Measurements from ENCODE around the gene FANCE.

The FANCE gene, protein sequence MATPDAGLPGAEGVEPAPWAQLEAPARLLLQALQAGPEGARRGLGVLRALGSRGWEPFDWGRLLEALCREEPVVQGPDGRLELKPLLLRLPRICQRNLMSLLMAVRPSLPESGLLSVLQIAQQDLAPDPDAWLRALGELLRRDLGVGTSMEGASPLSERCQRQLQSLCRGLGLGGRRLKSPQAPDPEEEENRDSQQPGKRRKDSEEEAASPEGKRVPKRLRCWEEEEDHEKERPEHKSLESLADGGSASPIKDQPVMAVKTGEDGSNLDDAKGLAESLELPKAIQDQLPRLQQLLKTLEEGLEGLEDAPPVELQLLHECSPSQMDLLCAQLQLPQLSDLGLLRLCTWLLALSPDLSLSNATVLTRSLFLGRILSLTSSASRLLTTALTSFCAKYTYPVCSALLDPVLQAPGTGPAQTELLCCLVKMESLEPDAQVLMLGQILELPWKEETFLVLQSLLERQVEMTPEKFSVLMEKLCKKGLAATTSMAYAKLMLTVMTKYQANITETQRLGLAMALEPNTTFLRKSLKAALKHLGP

DNA sequence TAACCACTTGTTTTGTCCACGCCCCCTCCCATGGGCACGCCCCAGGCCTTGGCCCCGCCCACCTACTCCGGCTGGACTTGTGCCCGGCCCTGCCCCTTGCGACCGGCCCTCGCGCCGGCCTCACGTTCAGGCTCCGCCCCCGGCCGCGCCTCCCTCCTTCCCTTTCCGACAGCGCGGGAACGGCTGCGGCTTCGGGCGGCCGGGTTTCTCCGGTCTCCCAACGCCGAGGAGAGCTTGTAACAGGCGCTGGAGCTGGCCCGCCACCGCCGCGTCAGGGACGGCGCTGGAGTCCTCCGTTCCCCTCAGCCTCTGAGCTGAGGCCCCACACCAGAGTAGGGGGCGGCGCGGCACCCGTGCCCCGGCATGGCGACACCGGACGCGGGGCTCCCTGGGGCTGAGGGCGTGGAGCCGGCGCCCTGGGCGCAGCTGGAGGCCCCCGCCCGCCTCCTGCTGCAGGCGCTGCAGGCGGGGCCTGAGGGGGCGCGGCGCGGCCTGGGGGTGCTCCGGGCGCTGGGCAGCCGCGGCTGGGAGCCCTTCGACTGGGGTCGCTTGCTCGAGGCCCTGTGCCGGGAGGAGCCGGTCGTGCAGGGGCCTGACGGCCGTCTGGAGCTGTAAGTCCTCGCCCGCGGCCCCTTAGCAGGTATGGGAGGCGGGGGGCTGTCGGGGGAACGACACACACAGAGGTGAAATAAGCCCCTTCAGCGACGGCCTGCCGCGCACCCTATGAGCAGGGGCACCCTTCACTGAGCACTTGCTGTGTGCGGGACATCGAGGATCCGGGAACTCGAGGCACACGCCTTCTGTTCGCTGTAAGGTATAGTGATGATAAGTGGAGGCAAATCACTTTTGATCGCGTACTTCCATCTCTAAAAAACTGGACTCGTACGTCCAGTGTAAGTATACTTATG lies at the start of gene FANCE:
TSS of gene FANCE (plus strand) at position 156 of the 908 bp plus-strand sequence. CDS start at position 364, 208 bp downstream.
- peak; percentile 88 for DNase-seq

DNA sequence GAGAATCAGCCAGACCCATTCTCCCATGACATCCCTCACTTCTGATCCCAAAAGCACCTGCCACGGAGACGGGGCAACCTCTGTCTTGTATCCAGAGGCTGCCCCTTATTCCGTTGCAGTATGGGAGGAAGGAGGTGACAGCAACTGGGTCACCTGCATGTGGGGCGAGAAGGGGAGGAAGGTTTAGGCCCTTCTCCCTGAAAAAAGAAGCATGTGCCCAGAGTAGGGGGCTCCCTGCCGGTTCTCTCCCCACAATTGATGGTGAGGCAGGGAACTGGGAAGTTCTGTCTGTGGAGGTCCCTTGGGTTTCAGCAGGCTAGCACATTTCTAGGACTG lies 49.3 kb upstream of the FANCE start:
- no peak for DNase-seq

DNA sequence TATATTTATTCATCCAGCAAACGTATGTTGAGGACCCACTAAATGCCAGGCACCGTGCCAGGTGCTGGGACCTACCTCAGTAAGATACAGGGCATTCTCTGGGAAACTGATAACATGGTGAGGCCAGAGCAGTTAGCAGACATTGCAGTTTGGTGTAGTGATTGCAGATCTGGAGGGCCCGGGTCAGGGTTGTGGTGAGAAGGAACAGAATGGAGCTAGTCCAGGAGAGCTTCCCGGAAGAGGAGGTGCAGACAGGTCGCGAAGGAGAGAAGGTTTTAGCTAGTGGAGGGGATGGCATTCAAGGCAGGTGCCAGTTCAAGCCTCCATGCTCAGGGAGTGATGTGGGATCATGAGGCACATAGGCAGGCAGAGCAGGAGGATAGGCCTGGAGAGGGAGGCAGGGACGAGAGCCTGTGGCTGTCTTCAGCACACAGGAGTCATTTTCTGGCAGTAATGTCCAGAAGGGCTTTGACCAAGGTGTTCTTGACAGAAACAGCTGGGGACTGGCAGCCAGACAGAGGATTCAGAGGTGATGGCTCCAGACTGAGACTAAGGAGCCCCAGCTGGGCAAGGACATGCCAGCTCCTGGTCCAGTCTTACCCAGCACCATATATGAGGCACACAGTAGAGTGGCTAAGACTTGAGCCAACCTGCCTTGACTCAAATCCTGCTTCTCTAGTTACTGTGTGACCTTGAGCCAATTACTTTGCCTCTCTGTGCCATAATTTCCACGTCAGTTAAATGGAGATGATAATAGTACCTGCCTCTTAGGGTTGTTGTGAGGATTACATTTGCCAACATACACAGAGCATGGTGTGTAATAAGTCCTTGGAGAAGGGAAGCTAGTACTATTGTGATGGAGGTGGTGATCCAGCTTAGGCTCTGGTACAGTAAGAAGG lies 48.3 kb upstream of the FANCE start:
- DNase-seq, result no peak

DNA sequence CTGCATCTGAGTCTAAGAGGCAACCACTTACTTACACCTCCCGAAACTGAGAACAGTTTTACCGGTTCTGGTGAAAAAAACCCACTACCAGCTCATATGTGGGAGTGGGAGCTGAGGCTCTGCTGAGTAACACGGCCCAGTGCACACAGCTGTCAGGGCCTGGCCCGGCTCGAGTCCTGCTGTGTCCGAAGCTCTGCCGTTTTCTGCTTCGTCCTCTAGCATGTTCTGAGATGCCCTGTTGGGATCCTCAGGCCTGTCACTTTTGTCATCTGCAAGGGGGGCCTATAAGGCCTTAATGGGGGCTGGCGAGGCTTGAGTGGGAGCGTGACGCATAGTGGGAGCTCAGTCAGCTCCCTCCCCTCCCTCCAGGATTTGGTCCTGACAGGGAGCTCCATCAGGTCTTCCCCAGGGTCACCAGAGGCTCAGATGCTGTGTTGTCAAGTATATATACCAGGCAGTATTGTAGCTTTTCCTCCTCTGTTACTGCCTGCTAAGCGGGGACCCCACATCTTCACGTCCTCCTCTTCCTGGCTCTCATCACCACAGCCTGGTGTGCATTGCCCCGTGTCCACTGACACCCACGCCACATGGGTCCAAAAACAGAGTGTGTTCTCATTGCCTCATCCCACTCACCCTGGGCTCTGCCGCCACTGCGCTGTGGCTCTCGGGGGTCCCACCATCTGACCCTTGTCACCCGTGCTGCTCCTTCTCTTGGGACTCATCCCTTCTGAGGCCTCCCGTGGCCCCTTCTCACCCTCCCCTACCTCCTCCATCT lies 45.2 kb upstream of the FANCE start:
- DNase-seq, result no peak

DNA sequence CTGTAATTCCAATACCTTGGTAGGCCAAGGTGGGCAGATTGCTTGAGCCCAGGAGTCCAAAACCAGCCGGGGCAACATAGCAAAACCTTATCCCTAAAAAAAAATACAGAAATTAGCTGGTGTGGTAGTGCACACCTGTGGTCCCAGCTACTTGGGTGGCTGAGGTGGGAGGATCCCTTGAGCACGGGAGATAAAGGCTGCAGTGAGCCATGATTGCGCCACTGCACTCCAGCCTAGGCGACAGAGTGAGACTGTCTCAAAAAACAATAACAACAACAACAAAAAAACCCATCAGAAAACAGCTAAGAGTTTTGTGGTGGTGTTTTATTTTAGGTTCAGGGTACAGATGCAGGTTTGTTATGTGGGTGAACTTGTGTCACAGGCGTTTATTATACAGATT lies 42.9 kb upstream of the FANCE start:
- no peak for DNase-seq

DNA sequence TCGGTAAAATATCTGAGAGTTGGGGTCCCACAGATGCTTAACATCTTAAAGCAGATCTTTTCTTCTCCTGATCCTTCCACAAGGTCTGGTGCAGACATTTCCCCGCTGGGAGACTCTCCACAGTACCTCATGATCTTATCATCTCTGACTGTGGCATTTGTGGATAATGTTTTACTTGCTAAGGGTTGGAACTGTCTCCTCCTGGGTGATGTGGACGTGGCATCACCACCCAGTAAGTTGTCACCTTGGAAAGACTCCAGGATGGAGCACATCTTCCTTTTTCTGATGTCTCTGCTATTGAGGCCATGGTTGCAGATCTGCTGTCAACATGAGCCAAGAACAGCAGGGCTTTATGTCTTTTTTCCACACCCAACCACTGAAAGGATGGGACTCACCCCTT lies 42.0 kb upstream of the FANCE start:
- DNase-seq, result no peak

DNA sequence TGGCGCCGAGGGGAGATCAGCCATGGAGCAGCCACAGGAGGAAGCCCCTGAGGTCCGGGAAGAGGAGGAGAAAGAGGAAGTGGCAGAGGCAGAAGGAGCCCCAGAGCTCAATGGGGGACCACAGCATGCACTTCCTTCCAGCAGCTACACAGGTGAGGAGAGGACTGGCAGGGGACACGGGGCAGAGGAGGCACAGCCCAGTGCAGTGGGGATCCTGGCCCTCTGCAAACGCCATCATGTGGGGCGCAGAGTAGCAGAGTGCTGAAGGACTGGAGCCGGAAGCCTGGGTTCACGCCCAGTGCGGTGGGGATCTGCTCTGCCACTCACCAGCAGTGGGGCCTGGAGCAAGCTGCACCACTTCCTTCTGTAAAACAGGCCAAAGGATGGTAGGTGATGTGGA lies 41.1 kb upstream of the FANCE start:
- no peak for DNase-seq

DNA sequence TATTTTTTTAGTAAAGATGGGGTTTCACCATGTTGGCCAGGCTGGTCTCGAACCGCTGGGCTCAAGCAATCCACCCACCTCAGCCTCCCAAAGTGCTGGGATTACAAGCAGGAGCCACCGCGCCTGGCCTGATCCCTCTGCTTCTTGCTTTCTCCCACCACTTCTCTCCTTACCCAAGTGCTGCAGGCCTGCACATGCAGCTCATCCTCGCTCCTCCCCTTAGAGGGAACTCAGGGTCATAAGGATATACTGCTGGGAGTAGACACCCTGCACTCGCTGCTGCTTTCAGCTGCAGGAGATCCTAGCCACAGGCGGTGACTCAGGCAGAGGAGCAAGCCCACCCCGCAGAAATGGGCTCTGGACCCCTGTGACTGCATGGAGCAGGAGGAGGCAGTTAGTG lies 40.0 kb upstream of the FANCE start:
- no peak for DNase-seq

DNA sequence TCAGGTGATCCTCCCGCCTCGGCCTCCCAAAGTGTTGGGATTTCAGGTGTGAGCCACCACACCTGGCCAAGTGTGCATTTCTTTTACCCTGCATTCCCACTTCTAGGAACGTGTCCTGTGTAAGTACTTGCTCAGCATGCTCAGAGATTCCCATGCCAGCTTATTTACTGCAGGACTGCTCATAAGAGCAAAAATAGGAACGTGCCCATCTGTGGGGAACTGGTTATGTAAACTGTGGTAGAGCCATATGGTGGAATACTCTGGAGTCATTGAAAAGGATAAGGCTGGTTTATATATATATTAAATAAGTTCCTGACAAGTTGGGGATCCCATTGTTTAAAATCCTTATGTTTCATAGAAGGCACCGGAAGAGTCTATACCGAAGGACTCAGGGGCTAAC lies 38.2 kb upstream of the FANCE start:
- no peak for DNase-seq

DNA sequence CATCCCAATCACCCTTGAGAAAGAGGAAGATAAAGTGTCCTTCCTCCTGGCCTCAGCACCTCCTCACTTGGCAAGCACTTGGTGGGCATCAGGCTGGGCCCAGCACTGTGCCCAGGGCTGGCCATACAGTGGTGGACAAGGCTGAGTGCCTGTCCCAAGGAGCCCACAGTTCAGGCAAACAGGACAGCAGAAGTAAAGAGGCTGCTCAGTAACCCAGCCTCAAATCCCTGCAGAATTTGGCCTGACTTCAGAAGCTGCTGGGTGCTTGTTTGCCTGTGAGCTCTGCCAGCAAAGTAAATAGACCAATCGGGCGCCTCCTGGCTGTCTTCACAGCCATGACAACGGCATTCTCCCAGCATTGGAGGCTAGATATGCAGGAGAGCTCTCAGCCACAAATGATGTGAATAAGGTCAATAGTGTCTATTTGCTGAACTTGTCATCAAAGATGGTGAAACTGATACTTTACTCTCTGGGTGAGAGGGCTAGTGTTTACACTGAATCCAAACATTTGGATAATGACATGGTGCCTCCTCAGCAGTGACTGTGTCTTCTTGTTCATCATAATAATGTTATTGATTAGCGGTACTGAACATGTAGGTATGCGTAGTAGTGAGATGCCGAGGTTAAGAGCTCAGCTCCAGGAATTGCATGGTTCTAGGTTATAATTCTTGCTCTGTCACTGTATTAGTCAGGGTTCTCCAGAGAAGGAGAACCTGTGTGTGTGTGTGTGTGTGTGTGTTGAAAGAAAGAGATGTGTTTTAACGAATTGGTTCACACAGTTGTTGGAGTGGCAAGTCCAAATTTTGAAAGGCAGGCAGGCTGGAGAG lies 36.9 kb upstream of the FANCE start:
- peak; percentile 82 for DNase-seq

DNA sequence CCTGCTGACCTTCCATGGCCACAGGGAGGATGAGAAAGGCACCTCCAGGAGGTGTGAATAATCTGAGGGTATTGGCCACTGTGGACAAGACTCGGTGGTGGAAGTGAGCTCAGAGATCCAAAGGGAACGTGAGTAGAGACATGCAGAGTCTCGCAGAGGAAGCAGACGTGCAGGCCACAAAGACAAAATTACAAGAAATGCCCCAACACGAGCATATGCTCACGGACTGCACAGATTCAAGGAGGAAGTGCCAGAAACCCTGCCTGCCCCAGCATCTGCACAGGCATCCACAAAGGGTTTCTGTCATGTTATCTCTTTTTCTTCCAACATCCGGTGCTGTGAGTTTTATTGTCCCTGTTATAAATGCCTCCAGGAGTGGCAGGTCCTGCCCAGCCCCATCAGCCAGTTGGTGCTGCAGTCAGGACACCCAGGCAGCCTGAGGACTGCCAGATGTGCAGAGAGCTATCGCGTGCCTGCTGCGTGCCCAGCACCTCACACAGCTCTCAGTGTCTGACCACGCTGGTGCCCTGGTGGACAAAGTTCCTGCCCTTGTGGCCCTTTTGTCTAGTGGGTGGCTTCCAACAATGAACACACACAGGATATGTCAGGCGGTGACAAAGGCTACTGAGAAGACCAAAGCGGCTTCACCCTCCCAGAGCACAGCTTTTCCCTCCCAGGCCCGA lies 34.0 kb upstream of the FANCE start:
- DNase-seq, result no peak

DNA sequence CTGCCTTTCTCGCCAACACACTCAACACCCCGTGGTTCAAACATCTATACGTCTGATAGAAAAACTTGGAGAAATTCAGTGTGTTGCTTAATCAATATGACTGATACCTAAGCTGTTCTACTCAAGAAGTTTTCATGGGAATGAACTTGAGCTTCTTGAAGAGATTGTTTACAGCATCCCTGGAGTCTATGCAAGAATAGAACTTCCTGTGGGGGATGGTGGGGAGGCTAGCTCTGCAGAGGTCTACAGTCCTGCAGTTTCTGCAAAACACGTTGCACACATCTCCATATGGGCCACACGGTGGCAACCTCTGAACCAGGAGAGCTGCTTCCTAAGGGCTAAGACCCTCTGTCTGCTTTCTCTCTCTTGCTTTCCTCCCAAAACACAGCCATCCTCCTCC lies 32.7 kb upstream of the FANCE start:
- peak; percentile 77 for DNase-seq

DNA sequence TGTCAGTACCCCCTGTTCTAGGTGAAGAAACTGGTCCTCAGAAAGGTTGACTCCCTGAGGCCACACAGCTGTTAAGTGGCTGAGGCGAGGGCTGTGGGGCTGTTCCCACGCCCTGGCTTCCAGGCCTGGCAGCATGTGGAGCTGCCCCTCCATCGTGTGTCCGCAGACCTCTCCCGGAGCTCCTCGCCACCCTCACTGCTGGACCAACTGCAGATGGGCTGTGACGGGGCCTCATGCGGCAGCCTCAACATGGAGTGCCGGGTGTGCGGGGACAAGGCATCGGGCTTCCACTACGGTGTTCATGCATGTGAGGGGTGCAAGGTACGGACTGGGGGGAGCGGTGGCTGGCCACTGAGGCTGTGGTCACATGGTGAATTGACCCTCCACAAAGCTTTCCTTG lies 32.2 kb upstream of the FANCE start:
- DNase-seq, result no peak

DNA sequence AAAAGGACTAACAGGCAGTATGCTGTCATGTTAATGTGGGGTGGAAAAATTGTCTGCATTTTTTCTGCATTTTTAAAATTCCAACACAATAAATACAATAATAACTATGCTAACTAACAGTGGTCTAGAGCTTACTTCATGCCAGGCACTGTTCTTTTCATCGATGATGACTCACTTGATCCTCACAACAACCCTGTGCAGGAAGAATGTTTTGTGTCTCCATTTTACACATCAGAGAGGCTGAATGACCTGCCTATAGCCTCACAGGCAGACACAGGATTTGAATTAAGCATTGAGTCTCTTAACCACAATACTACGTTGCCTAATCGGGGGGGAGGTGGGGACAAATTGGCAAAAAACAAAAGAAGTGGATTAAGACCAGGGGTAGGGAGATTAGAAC lies 26.9 kb upstream of the FANCE start:
- DNase-seq, result peak; percentile 96

DNA sequence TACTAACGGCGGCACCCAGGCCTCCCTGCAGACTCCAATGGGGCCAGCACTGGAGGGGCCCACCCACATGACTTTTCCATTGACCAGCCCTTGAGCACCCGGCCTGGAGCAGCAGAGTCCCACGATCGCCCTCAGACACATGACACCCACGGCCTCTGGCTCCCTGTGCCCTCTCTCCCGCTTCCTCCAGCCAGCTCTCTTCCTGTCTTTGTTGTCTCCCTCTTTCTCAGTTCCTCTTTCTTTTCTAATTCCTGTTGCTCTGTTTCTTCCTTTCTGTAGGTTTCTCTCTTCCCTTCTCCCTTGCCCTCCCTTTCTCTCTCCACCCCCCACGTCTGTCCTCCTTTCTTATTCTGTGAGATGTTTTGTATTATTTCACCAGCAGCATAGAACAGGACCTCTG lies 26.1 kb upstream of the FANCE start:
- no peak for DNase-seq

DNA sequence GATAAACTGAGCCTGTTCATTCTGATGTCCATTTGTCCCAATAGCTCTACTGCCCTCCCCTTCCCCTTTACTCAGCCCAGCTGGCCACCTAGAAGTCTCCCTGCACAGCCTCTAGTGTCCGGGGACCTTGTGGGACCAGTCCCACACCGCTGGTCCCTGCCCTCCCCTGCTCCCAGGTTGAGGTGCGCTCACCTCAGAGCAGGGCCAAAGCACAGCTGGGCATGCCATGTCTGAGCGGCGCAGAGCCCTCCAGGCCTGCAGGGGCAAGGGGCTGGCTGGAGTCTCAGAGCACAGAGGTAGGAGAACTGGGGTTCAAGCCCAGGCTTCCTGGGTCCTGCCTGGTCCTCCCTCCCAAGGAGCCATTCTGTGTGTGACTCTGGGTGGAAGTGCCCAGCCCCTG lies 24.7 kb upstream of the FANCE start:
- DNase-seq, result no peak

DNA sequence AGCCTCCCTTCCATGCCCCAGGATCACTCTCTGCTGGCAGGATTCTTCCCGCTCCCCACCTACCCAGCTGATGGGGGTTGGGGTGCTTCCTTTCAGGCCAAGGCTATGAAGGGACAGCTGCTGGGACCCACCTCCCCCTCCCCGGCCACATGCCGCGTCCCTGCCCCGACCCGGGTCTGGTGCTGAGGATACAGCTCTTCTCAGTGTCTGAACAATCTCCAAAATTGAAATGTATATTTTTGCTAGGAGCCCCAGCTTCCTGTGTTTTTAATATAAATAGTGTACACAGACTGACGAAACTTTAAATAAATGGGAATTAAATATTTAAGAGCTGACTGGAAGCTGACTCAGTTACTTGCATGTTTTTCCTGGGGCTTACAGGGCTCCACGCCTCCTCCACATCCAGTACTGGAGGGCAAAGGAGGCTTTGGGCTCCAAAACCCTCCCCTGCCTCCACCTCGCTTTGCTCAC lies 24.3 kb upstream of the FANCE start:
- peak; percentile 87 for DNase-seq

DNA sequence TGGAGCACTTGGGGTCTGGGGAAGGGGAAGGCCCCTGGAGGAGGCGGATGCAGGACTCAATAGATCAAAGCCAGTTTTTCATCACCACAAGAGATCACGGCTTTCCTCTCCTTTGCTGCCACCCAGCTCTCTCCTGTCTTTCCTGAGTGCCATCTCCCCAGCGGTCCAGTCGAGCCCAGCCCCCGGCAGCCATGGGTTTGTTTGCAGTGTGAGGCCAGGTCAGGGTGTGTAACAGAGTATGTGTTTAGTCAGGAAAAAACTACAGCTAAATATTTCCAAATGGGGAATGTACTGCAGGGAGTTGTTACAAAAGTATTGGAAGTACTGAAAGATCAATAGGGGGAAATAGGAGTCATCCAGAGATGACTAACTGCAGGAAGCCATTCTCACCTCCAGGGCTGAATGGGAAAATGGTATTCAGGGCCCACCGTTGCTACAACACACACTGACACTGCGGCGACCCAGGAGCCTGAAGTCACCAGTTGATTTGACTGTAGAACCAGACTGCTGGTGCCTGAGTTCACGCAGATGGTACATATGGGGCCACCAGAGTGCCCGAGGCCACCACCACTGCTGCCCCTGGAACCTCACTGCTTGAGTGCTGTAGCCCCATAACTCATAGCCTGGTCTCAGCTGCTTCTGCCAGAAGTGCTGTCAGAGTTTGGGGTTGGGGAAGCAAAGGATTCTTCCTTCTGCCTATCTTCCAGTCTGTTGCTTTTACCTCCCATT lies 23.6 kb upstream of the FANCE start:
- DNase-seq, result peak; percentile 20

DNA sequence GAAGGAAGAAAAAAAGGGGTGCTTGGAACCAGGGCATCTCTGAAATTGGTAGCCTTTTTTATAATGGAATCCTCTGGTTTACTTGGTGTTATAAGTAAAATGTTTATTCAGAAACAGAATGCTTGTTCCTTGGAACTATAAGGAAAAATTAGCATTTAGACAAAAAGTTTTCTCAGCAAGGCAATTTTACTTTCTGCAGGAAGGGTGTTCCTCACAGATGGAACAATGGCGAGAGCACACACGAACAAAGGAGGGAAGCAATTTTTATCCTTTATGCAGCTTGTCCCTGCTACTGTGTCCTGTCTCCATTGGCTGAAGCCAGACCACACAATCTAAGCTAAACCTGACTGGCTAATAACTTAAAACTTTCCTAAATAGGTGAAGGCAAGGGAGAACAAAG lies 22.7 kb upstream of the FANCE start:
- no peak for DNase-seq

DNA sequence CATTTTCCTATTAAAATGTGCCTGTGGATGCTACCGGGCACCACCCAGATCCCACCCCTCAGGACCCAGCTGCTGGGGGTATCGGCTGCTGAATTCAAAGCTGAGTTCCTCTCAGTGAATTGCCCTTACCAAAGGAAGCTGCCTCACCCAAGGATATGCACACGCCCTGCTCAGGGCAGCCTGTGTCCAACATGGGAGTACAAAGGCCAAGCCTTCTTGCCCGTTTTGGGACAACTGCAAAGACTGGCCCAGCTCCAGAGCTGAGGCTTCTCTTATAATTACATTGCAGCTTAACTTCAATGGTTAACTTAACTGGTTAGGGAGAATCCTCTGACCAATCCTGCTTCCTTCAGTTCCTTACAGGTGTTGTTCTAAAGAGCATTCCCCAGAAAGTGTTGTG lies 19.8 kb upstream of the FANCE start:
- DNase-seq, result no peak
